ENCODE data around the gene LEF1. TPM values are rescaled to one million over a fixed set of nuclear protein-coding genes. Genes with fewer than 3 reads are reported as not detected.

The LEF1 gene
- total RNA-seq, 1 experiment from 2014 or later, result 0.79 TPM

DNA sequence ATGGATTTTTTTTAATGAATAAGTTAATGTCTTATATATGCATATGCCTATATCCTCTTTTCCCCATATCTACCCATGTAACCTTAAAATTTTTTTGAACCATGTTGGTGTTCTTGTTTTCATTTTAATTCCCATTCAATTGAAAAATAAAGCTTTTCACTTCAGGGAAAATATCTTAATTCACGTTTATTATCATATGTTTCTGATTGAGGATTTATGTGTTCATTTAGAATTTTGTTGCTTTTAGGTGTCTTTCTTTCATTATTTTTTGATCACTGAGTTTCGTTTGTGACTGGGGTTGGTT is 149.9 kb downstream of the LEF1 start:
- H3K9me2 ChIP-seq (ENCODE audit: insufficient read depth), result no peaks in the 10 kb centered on the region
- DNase-seq (ENCODE audit: low read depth, low spot score), result no peak
- no peaks in the 10 kb centered on the region for H3K79me2 ChIP-seq (ENCODE audit: insufficient read depth, low read length)
- POLR2A ChIA-PET, result no interaction called here
- no peak overlapping the region for H3K27ac ChIP-seq (ENCODE audit: low read depth, low read length)
- no peak overlapping the region for H2AFZ ChIP-seq (ENCODE audit: low read depth, low read length, poor library complexity, severe bottlenecking)
- no peaks in the 10 kb centered on the region for H3K27me3 ChIP-seq (ENCODE audit: insufficient read depth, low read length)
- peaks cover 5 to 7% of the 10 kb centered on the region in 2 experiments; a peak in 2 of 4 replicates for H3K36me3 ChIP-seq (ENCODE audit: control insufficient read depth in 1 of 2, insufficient read depth in 2 of 2, low read length in 2 of 2)
- no TSS peak for BruUV-seq (replicated peaks)
- CTCF ChIA-PET, result interaction anchor here (0.6 to 2.6 kb wide), 17 partner anchors 10 to 764 kb away, joined by 3 to 30 read pairs (median 4); no protein-coding TSS in a partner anchor
- no peak overlapping the region for H3K4me2 ChIP-seq (ENCODE audit: low read length)
- TF ChIP-seq YY1 (IDR thresholded peaks at IDR 0.05; ENCODE audit: extremely low read depth, insufficient replicate concordance, low read depth, low read length) (no peak), TCF7L2 (IDR thresholded peaks at IDR 0.05; ENCODE audit: borderline replicate concordance, extremely low read depth, insufficient read depth, insufficient read length) (no peak)
- TF ChIP-seq, protein P1, sequence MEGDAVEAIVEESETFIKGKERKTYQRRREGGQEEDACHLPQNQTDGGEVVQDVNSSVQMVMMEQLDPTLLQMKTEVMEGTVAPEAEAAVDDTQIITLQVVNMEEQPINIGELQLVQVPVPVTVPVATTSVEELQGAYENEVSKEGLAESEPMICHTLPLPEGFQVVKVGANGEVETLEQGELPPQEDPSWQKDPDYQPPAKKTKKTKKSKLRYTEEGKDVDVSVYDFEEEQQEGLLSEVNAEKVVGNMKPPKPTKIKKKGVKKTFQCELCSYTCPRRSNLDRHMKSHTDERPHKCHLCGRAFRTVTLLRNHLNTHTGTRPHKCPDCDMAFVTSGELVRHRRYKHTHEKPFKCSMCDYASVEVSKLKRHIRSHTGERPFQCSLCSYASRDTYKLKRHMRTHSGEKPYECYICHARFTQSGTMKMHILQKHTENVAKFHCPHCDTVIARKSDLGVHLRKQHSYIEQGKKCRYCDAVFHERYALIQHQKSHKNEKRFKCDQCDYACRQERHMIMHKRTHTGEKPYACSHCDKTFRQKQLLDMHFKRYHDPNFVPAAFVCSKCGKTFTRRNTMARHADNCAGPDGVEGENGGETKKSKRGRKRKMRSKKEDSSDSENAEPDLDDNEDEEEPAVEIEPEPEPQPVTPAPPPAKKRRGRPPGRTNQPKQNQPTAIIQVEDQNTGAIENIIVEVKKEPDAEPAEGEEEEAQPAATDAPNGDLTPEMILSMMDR (IDR thresholded peaks at IDR 0.05 in 2 of 3, conservative IDR thresholded peaks at IDR 0.05 in 1 of 3; ENCODE audit: borderline replicate concordance in 1 of 3, insufficient read depth in 1 of 3, low read depth in 2 of 3, low read length in 2 of 3), result 0 out of 6 replicates have a peak, but pooled peaks of 1 of the 3 experiments have one; percentile 1
- no peak overlapping the region for H3K4me3 ChIP-seq (replicated peaks in 1 of 2; ENCODE audit: low read depth in 1 of 2, low read length in 2 of 2)
- intact Hi-C loops (cut with micrococcal nuclease), result loop anchor here (2.0 to 10.0 kb wide), 4 partner anchors 474 to 1386 kb away; no protein-coding TSS in a partner anchor
- ATAC-seq, result no peak
- RAD21 ChIA-PET (ENCODE audit: low non-redundant PET in 1 of 2, low total read pairs in 2 of 2, uncharacterized antibody in 2 of 2, unreplicated experiment in 2 of 2), result interaction anchor here (0.9 kb wide), 2 partner anchors 132 to 553 kb away, joined by 3 to 6 read pairs; no protein-coding TSS in a partner anchor
- no peak overlapping the region for H3K9ac ChIP-seq (ENCODE audit: low read length)
- H3K9me3 ChIP-seq (ENCODE audit: control insufficient read depth in 1 of 2, insufficient read depth in 1 of 2, low read depth in 1 of 2, low read length in 2 of 2), result no peaks in the 10 kb centered on the region
- no peaks in the 10 kb centered on the region for H4K20me1 ChIP-seq (ENCODE audit: insufficient read depth)
- H3K4me1 ChIP-seq (ENCODE audit: control insufficient read depth in 1 of 2, insufficient read depth in 2 of 2, low read length in 2 of 2), result no peaks in the 10 kb centered on the region
